GM21825 (cell line): ENCODE measurements around the gene SP100.
A peak's percentile ranks its signal among the peaks of the same experiment; 100 is the strongest.

ENCODE experiments used
- ATAC-seq: cut with Tn5 transposase; IDR thresholded peaks from one replicate; pipeline ENCODE4 v1.9.1; 2021; ENCODE audit warnings: mild to moderate bottlenecking, moderate library complexity; ENCODE audit not compliant: unreplicated experiment

Gene SP100

GRCh38 chr2:230537531-230537976, 121.6 kb downstream of the SP100 start:
- peak; percentile 59 for ATAC-seq

- no peak for ATAC-seq
Observed at GRCh38 chr2:230540332-230540731, 124.3 kb downstream of the SP100 start.

DNA sequence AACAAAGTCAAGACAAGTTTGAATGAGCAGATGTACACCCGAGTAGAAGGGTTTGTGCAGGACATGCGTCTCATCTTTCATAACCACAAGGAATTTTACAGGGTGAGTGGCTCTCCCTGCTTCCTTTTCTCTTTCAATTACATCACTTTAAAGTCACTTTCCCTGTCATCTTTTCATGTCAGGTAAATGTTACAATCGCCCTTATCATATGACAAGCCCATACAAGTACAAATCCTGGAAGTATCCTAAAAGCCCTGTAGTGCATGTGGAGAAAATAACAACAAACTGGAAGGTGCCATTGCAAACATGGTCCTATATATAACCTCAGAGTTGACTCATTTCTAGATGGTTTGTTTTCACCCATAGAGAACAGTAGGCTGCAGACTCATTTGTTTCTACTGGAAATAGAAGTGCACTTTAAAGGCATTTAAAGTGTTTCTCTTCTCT, 126.0 kb downstream of the SP100 start:
- peak; percentile 65 for ATAC-seq

GRCh38 chr2:230542751-230543150, 126.8 kb downstream of the SP100 start:
- no peak for ATAC-seq

DNA sequence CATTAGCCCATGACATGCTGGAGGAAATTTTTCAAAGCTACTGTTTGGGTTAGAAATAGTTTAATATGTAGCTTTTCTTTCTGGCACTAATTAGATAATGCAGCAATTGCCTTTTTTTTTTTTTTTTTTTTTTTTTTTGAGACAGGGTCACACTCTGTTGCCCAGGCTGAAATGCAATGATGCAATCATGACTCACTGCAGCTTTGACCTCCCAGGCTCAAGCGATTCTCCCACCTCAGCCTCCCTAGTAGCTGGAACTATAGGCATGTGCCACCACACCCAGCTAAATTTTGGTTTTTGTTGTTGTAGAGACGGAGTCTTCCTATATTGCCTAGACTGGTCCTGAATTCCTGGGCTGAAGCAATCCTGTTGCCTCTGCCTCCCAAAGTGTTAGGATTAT, 136.2 kb downstream of the SP100 start:
- no peak for ATAC-seq

DNA sequence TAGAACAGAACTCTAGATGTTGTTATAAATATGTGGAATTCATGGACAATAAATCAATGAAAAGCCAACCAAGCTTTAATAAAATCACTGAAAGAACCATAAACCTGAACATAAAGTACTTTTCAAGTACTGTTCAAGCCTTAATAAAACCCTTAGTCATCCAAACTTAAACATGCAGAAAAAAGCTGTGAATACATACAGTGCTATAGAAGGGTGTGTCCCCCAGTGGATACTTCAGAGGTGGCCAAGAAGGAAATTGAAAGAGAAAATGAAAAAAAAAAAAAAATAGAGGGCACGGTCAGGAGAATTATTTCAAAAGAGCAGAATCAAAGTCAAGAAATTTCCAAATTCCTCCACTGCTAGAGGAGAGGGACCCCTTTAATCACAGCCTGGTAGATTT, 141.1 kb downstream of the SP100 start:
- no peak for ATAC-seq

DNA sequence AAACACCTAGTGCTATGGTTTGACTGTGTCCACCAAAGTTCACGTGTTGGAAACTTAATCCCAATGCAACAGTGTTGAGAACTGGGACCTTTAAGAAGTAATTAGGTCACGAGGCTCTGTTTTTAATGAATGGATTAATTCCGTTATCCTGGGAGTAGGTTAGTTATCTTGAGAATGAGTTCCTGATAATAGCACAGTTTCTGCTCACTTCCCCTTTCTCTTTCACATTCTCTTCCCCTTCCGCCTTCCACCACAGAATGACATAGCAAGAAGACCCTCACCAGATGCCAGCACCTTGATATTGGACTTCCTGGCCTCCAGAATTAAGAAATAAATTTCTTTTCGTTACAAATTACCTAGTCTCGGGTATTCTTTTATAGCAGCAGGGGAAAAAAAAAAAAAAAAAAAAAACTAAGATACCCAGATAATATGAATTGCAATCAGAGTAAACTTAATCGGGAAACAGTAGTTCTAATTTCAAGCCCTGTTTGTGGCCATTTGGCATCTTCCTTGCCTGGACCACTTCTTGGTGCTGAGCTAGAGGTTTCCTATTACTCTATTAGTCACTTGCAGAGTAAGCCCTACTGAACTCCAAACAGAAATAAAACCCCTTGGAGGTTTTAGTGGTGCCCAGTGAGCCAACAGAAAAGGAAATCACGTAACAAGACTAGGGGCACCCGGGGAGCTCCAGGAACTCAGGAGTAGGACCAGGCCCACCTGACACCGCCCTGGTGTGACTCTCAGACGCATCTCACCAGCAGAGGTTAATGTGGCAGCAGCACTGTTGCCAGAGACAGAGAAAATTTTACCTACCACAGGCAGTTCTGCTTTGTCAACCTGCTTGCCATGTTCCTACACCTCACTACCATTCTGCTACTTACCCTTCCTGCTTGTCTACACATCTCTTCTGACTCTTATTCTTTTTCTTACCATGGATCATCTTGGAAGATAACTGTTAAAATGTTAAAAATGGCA, 149.1 kb downstream of the SP100 start:
- no peak for ATAC-seq

DNA sequence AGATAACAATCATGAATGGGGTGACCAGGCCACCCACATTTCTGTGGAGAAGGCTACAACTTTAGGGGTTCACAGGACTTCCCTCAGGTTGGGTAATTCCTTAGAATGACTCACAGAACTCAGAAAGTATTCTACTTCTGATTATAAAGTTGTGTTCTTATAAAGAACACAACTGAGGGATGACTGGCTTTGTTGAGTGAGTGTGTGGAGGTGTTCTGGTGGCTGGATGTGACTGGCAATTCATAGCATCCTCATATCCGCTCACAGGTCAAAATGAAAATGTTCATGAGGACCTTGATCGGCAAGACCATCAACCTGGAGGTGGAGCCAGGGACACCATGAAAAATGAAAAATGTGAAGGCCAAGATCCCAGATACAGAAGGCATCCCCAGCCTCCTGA, 153.3 kb downstream of the SP100 start:
- ATAC-seq = no peak

DNA sequence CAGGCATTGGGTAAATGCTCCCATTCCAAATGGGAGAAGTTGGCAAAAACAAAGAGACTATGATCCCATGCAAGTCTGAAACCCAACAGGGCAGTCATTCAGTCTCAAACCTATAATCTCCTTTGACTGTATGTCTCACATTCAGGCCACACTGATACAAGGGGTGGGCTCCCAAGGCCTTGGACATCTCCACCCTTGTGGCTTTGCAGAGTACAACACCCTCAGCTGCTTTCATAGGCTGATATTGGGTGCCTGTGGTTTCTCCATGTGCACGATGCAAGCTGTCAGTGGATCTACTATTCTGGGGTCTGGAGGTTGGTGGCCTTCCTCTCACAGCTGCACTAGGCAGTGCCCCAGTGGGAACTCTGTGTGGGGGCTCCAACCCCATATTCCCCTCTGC, 155.0 kb downstream of the SP100 start:
- no peak for ATAC-seq

DNA sequence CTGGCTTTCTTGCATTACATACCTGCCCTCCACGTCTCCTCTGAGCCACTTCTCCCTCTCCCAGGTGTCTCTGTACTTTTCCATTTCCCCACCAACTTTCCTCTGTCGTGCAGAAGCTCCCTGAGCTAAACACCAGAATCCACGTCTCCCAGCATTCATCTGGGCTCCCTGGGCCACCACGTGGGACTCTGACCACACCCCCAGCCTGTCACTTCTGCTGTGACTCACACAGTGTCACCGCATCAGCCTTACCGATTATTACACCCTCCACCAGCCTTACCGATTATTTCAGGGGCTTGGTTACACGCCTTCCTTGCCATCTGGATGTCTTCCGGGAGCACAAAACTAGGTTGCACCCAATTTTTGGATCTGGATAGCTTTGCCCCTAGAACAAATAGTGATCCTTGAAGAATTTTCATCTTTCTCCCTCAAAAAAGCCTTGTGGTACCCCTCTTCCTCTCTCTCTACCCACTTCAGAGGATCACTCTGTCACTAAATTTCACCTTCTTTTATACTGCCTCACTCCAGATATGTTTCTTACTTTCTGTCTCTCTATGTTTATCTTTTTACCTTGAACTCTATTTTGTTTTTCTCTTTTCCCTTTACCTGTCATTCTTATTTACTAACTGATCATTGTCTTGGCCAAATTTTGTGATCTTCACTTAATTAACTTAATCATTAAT, 159.8 kb downstream of the SP100 start:
- no peak for ATAC-seq

DNA sequence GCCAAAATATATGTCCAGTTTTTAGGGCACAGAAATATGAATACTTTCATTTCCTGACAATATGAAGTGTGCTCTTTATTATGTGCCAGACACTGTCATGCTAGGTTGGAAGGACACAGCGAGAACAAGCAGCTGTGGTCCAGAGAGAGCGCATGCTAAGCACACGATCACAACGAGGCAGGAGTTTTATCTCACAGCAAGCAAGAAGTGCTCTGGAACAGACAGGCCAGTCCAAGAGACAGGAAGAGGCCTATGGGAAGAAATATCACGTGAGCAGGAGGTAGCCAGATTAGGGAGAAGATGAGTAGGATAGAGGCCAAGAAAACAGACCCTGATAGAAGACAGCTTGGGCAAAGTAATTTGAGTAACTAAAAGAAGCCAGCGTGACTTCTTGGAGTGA, 161.1 kb downstream of the SP100 start:
- no peak for ATAC-seq

- no peak for ATAC-seq
Observed at GRCh38 chr2:230578106-230578505, 162.1 kb downstream of the SP100 start.

DNA sequence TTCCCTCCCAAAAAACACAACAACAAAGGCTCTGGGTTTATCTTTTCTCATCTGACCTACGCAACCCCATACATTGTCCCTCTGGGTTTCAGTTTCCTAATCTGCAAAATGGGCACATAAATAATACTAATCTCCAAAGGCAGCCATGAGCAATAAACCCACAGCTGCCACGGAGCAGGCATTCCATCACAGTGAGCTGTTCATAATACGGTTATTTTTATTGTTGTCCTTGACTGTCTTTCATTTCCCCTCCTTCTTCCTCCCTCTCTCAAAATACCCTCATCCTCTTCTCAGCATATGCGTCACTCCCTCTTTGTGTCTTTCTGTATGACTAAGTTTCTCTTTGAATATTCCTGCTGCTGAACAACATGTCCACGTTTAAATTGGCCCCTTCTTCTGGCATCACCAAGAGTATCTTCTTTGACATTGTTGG, 166.9 kb downstream of the SP100 start:
- ATAC-seq = peak; percentile 45

- ATAC-seq = peak; percentile 36
Observed at GRCh38 chr2:230583581-230583980, 167.6 kb downstream of the SP100 start.

- ATAC-seq = no peak
Observed at GRCh38 chr2:230586328-230586982, 170.5 kb downstream of the SP100 start.

GRCh38 chr2:230589025-230589424, 173.0 kb downstream of the SP100 start:
- ATAC-seq = peak; percentile 13

DNA sequence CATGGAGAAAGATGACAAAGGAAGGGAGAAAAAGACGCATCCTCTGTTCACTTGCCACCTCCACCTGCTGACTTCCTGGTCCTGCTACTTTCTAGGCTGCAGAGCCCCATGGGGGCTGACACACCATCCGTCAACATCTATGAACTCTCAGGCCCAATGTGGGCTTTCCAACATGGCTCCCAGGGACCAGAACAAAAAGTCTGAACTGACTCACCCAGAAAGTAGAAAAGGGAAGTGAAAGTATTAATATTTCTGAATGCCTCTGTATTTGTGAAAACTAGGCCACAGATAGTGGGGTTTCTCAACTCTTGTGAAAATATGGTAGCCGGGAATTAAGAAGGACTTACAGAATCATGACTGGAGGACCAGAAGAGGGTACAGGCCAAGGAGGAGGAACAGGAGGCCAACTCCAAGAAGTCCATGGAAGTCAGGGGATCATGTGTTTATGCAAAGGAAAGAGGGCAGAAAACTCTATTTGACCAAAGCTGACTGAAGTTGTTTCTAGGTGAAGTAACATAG, 173.6 kb downstream of the SP100 start:
- ATAC-seq = peak; percentile 92

DNA sequence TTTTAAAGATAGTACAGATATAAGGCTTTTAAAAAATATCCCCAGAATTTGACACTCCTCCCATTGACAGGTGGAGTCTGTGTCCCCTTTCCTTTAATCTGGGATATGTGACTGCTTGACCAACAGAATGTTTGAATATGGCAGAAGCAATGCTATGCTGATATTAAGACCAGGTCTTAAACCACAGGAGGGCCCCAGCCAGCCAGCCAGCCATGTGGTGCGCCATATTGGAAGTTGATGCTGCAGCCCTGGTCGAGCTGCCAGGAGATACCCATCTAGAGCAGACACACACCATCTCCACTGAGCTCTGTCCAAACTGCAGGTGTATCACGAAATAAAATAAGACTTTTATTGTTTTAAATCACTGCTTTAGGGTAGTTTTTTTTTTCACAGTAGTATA, 174.3 kb downstream of the SP100 start:
- no peak for ATAC-seq

DNA sequence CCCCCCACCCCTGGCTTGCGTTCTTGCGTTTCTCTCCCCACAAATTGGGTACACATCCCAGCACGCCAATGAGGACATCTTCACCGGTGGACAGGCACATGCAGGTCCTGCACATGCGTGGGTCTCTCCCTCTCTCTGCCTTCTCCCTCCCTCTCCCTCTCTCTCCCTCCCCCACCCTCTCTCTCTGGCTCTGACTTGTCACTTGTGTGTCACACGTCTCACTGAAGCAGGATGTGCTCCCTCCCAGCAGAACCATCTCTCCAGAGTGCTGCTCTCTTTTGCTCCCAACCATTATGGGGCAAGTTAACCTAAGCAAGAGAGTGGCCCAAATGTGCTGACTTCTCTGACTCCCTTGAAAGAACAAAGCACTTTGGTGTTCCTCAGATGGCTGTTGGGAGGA, 175.8 kb downstream of the SP100 start:
- no peak for ATAC-seq

GRCh38 chr2:230592775-230593174, 176.8 kb downstream of the SP100 start:
- no peak for ATAC-seq
